Measurements from ENCODE around the gene PKD1. TPM values are rescaled to one million over a fixed set of nuclear protein-coding genes. Genes with fewer than 3 reads are reported as not detected.

Gene PKD1
- total RNA-seq, 1 experiment from 2014 or later = 137 TPM

DNA sequence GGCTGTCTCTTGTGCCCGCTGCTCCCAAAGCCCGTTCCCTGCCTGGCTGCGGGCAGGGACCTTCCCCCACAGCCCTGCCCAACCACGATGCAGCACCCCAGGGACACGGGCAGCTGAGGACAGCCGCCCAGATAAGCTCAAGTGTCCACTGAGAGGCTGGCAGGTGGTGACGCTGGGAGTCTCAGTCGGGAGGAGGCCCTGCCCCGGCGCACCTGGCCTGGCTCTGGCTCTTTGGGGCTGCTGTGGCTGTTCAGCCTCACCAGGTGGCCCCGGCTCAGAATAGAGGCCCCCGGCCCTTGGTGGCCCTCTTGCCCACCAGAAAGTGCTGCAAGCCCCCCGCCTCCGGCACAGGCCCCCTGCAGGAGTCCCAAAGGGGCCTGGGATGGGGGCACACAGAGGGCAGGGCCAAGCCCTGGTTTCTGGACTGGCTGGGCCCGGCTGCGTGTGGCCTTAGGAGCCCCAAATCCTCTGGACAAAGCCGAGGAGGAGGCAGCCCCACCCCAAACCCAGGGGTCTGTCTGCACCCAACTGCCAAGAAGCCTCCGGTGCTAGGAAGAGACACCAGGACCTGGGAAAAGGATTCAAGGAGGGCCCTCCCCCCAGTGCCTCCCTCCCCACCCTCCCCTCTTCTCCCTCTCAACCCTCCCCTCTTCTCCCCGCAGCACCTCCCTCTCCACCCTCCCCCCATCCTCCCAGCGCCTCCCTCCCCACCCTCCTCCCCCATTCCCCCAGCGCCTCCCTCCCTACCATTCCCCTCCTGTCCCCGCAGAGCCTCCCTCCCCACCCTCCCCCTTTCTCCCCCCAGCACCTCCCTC, 93.3 kb downstream of the PKD1 start:
- Histone ChIP-seq H3K4me1 (ENCODE audit: control insufficient read depth in 1 of 2, insufficient read depth in 2 of 2, low read length in 2 of 2) (peaks cover 11 to 53% of the 10 kb centered on the region in 2 experiments; a peak in 3 of 4 replicates), H3K27ac (ENCODE audit: low read depth, low read length) (no peak overlapping the region), H3K4me3 (replicated peaks in 1 of 2; ENCODE audit: low read depth in 1 of 2, low read length in 2 of 2) (no peak overlapping the region), H3K36me3 (ENCODE audit: control insufficient read depth in 1 of 2, insufficient read depth in 2 of 2, low read length in 2 of 2) (no peaks in the 10 kb centered on the region), H3K27me3 (ENCODE audit: insufficient read depth, low read length) (no peaks in the 10 kb centered on the region), H2AFZ (ENCODE audit: low read depth, low read length, poor library complexity, severe bottlenecking) (no peak overlapping the region), H3K79me2 (ENCODE audit: insufficient read depth, low read length) (no peaks in the 10 kb centered on the region; the same call in 1 of the 2 replicates), H3K4me2 (ENCODE audit: low read length) (peak overlapping the region; percentile 17; the same call in 1 of the 2 replicates), H3K9me2 (ENCODE audit: insufficient read depth) (no peaks in the 10 kb centered on the region), H4K20me1 (ENCODE audit: insufficient read depth) (no peaks in the 10 kb centered on the region), H3K9me3 (ENCODE audit: control insufficient read depth in 1 of 2, insufficient read depth in 1 of 2, low read depth in 1 of 2, low read length in 2 of 2) (no peaks in the 10 kb centered on the region), H3K9ac (ENCODE audit: low read length) (no peak overlapping the region)
- ChIA-PET POLR2A (no interaction called here), CTCF (no interaction called here), RAD21 (ENCODE audit: low non-redundant PET in 1 of 2, low total read pairs in 2 of 2, uncharacterized antibody in 2 of 2, unreplicated experiment in 2 of 2) (no interaction called here)
- intact Hi-C loops (cut with micrococcal nuclease) = no loop called here
- no peak for TF ChIP-seq SIN3A (IDR thresholded peaks at IDR 0.05; ENCODE audit: low read depth)
- TF ChIP-seq POLR2AphosphoS5 (IDR thresholded peaks at IDR 0.05; ENCODE audit: low read depth, low read length) = no peak
- no peak for TF ChIP-seq SRF (IDR thresholded peaks at IDR 0.05; ENCODE audit: low read depth)
- TF ChIP-seq, protein P1, sequence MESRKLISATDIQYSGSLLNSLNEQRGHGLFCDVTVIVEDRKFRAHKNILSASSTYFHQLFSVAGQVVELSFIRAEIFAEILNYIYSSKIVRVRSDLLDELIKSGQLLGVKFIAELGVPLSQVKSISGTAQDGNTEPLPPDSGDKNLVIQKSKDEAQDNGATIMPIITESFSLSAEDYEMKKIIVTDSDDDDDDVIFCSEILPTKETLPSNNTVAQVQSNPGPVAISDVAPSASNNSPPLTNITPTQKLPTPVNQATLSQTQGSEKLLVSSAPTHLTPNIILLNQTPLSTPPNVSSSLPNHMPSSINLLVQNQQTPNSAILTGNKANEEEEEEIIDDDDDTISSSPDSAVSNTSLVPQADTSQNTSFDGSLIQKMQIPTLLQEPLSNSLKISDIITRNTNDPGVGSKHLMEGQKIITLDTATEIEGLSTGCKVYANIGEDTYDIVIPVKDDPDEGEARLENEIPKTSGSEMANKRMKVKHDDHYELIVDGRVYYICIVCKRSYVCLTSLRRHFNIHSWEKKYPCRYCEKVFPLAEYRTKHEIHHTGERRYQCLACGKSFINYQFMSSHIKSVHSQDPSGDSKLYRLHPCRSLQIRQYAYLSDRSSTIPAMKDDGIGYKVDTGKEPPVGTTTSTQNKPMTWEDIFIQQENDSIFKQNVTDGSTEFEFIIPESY (IDR thresholded peaks at IDR 0.05; ENCODE audit: extremely low read depth, insufficient replicate concordance, low read length) = no peak
- no peak for TF ChIP-seq EGR1 (IDR thresholded peaks at IDR 0.05; ENCODE audit: low read depth)
- no peak for TF ChIP-seq JUND (IDR thresholded peaks at IDR 0.05)
- no peak for TF ChIP-seq SP1 (IDR thresholded peaks at IDR 0.05; ENCODE audit: low read depth)
- TF ChIP-seq, protein P2, sequence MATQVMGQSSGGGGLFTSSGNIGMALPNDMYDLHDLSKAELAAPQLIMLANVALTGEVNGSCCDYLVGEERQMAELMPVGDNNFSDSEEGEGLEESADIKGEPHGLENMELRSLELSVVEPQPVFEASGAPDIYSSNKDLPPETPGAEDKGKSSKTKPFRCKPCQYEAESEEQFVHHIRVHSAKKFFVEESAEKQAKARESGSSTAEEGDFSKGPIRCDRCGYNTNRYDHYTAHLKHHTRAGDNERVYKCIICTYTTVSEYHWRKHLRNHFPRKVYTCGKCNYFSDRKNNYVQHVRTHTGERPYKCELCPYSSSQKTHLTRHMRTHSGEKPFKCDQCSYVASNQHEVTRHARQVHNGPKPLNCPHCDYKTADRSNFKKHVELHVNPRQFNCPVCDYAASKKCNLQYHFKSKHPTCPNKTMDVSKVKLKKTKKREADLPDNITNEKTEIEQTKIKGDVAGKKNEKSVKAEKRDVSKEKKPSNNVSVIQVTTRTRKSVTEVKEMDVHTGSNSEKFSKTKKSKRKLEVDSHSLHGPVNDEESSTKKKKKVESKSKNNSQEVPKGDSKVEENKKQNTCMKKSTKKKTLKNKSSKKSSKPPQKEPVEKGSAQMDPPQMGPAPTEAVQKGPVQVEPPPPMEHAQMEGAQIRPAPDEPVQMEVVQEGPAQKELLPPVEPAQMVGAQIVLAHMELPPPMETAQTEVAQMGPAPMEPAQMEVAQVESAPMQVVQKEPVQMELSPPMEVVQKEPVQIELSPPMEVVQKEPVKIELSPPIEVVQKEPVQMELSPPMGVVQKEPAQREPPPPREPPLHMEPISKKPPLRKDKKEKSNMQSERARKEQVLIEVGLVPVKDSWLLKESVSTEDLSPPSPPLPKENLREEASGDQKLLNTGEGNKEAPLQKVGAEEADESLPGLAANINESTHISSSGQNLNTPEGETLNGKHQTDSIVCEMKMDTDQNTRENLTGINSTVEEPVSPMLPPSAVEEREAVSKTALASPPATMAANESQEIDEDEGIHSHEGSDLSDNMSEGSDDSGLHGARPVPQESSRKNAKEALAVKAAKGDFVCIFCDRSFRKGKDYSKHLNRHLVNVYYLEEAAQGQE (IDR thresholded peaks at IDR 0.05; ENCODE audit: low read depth) = no peak
- no peak for TF ChIP-seq EZH2 (IDR thresholded peaks at IDR 0.05)
- TF ChIP-seq TCF7L2 (IDR thresholded peaks at IDR 0.05; ENCODE audit: borderline replicate concordance, extremely low read depth, insufficient read depth, insufficient read length) = no peak
- TF ChIP-seq ZFX (IDR thresholded peaks at IDR 0.05) = no peak
- TF ChIP-seq ELF1 (IDR thresholded peaks at IDR 0.05; ENCODE audit: borderline replicate concordance, low read depth) = no peak
- no peak for TF ChIP-seq EZH2phosphoT487 (IDR thresholded peaks at IDR 0.05; ENCODE audit: borderline replicate concordance)
- no peak for TF ChIP-seq CEBPB (IDR thresholded peaks at IDR 0.05; ENCODE audit: low read depth)
- no peak for TF ChIP-seq POLR2A (IDR thresholded peaks at IDR 0.05; ENCODE audit: borderline replicate concordance, extremely low read depth, insufficient read depth, insufficient read length)
- TF ChIP-seq, protein P3, sequence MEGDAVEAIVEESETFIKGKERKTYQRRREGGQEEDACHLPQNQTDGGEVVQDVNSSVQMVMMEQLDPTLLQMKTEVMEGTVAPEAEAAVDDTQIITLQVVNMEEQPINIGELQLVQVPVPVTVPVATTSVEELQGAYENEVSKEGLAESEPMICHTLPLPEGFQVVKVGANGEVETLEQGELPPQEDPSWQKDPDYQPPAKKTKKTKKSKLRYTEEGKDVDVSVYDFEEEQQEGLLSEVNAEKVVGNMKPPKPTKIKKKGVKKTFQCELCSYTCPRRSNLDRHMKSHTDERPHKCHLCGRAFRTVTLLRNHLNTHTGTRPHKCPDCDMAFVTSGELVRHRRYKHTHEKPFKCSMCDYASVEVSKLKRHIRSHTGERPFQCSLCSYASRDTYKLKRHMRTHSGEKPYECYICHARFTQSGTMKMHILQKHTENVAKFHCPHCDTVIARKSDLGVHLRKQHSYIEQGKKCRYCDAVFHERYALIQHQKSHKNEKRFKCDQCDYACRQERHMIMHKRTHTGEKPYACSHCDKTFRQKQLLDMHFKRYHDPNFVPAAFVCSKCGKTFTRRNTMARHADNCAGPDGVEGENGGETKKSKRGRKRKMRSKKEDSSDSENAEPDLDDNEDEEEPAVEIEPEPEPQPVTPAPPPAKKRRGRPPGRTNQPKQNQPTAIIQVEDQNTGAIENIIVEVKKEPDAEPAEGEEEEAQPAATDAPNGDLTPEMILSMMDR (IDR thresholded peaks at IDR 0.05 in 2 of 3, conservative IDR thresholded peaks at IDR 0.05 in 1 of 3; ENCODE audit: borderline replicate concordance in 1 of 3, insufficient read depth in 1 of 3, low read depth in 2 of 3, low read length in 2 of 3) = no peak
- no peak for DNase-seq (ENCODE audit: low read depth, low spot score)
- BruUV-seq (replicated peaks) = no TSS peak
- ATAC-seq = no peak

Measured in HCT116 (cell line).